Urinary bladder (tissue), 4 donors: ENCODE measurements around the gene NACA2. TPM values are rescaled to one million over a fixed set of nuclear protein-coding genes. Genes with fewer than 3 reads are reported as not detected.
"Not testable (repeated sequence)": the region's sequence is repeated elsewhere in the genome, so short reads cannot be mapped to it uniquely, and the experiment has no call there.

Experiments used
- DNase-seq: peaks from one replicate; pipeline ENCODE4 v3.0.0-alpha.2; 2015; ENCODE audit errors: extremely low spot score
- H3K27ac ChIP-seq: one replicate; pipeline ENCODE4 v1.5.1; 2013; ENCODE audit warnings: low read depth, mild to moderate bottlenecking, moderate library complexity
- H3K36me3 ChIP-seq: one replicate; pipeline ENCODE4 v1.6.1; 2013; ENCODE audit warnings: mild to moderate bottlenecking, moderate library complexity; ENCODE audit not compliant: insufficient read depth
- H3K4me1 ChIP-seq: one replicate; pipeline ENCODE4 v1.6.1; 2013; ENCODE audit warnings: mild to moderate bottlenecking, moderate library complexity; ENCODE audit not compliant: insufficient read depth
- H3K4me3 ChIP-seq: one replicate; pipeline ENCODE4 v1.5.1; 2013; ENCODE audit warnings: low read depth, low read length
- WGBS: extraction: QIAGEN DNeasy Blood & Tissue Kit; methylation state at CpG from one replicate; pipeline ENCODE4 v1.1.7; 2013; 5-methylcytosine and 5-hydroxymethylcytosine counted together
- polyA plus RNA-seq: library from polyadenylated mRNA; stranded (reverse); fragments of 200-250 nt; gene quantifications from one replicate; pipeline ENCODE4 v1.2.3, GENCODE V29; 2013
- total RNA-seq: library from RNA; depleted of rRNA; stranded (reverse); fragments of >200 nt; gene quantifications from one replicate; pipeline ENCODE4 v1.2.3, GENCODE V29; 2014
- donor health status: healthy with polysubstance abuse.
- donor health status: healthy.

The NACA2 gene
- total RNA-seq (not detected), polyA plus RNA-seq (not detected)

DNA sequence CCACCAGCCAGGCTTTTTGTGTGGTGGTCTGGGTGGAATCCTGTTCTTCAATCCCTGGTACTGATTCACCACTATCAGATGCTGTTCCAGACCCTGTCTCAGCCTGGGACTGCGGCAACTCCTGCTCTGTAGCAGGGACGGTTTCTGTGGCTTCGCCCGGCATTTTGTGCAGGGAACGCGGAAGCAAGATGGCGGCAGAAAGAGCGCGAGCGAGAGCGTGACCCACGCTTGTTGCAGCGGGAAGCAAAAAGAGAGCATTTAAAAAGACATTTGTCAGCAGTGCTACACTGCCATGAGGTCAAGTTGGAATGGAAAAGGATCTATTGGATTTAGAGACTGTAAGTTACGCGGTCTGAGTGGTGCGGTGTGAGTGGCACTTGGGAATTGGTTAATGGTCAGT, at the start of gene NACA2:
NACA2 (minus strand) TSS at position 202 of the 400 bp plus-strand sequence; CDS start at position 163, 39 bp downstream.
- Histone ChIP-seq H3K4me3 (no peak within 1 kb of the TSS), H3K27ac (no peak within 1 kb of the TSS), H3K4me1 (no peaks in the 10 kb centered on the region), H3K36me3 (no peaks in the 10 kb centered on the region)
- 98% methylated on average over 16 of the region's 16 CpGs for WGBS
- DNase-seq: no peak

DNA sequence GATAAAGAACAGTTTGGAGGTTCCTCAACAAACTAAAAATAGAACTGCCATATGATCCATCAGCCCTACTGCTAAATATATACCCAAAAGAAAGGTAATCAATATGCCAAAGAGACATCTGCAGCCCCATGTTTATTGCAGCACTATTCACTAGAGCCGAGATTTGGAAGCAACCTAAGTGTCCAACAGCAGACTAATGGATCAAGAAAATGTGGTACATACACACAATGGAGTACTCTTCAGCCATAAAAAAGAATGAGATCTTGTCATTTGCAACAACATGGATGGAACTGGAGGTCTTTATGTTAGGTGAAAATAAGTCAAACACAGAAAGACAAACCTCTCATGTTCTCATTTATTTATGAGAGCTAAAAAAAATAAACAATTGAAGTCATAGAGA, 48.8 kb upstream of the NACA2 start:
- Histone ChIP-seq H3K4me3 (no peak overlapping the region), H3K36me3 (no peaks in the 10 kb centered on the region), H3K27ac (no peak overlapping the region), H3K4me1 (no peaks in the 10 kb centered on the region)
- DNase-seq: no peak
- 84% methylated on average over 1 of the region's 1 CpG for WGBS

DNA sequence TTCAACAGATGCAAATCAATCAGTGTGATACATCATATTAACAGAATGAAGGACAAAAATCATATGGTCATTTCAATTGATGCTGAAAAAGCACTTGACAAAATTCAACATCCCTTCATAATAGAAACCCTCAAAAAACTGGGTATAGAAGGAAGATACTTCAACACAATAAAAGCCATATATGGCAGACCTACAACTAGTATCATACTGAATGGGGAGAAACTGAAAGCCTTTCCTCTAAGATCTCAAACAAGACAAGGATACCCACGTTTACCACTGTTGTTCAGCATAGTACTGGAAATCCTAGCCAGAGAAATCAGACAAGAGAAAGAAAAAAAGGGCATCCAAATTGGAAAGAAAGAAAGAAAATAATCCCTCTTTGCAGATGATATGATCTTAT, 47.1 kb upstream of the NACA2 start:
- H3K4me3 ChIP-seq: no peak overlapping the region
- 74% methylated on average over 1 of the region's 1 CpG for WGBS
- DNase-seq: no peak

DNA sequence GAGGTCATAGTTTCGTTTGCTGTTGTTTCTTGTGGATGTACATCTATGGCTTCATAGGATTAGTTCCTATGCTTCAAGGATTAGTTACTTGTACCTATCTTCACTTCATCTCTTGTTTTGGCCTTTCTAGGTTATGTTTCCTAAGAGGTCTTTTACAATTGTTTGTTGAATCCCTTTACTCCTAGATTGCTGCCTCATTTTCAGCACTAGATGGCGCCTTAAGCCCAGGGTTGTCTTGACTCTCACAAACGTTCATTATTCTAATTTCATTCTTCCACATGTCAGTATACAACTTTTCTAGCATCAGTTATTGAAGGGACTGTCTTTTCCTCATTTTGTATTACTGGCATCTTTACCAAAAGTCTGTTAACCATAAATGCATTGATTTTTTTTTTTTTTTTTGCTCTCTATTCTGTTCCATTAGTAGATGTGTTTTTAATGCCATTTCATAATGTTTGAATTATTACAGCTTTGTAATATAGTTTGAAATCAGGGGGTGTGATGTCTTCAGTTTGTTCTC, 45.0 kb upstream of the NACA2 start:
- WGBS: 14% methylated on average over 3 of the region's 3 CpGs

More for the DNA sequence above, 47.1 kb upstream of the NACA2 start:
- Histone ChIP-seq H3K27ac (no peak overlapping the region), H3K4me1 (no peaks in the 10 kb centered on the region), H3K36me3 (no peaks in the 10 kb centered on the region)

DNA sequence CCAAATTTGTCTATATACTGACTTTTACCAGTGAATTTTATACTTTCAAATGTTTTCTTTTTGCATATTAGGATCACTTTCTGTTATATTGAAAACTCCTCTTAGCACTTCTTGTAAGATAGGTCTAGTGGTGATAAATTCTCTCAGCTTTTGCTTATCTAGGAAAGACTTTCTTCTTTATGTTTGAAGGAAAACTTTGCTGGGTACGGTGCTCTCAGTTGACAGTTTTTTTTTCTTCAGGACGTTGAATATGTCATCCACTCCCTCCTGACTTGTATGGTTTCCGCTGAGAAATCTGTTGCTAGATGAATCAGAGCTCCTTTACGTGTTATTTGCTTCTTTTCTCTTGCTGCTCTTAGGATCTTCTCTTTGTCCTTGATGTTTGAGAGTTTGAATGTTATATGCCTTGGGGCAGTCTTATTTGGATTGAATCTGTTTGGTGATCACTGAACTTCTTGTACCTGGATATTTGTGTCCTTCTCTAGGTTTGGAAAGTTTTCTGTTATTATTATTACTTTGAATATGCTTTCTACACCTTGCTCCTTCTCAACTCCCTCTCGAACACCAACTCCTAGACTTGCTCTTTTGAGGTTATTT, 44.0 kb upstream of the NACA2 start:
- WGBS: 81% methylated on average over 5 of the region's 5 CpGs
- no peak for DNase-seq
- H3K4me1 ChIP-seq: no peaks in the 10 kb centered on the region
- no peak overlapping the region for H3K4me3 ChIP-seq
- no peak overlapping the region for H3K27ac ChIP-seq
- H3K36me3 ChIP-seq: no peaks in the 10 kb centered on the region

More for the DNA sequence above, 45.0 kb upstream of the NACA2 start:
- H3K27ac ChIP-seq: no peak overlapping the region
- no peak for DNase-seq
- no peaks in the 10 kb centered on the region for H3K36me3 ChIP-seq
- H3K4me3 ChIP-seq: no peak overlapping the region
- H3K4me1 ChIP-seq: no peaks in the 10 kb centered on the region

DNA sequence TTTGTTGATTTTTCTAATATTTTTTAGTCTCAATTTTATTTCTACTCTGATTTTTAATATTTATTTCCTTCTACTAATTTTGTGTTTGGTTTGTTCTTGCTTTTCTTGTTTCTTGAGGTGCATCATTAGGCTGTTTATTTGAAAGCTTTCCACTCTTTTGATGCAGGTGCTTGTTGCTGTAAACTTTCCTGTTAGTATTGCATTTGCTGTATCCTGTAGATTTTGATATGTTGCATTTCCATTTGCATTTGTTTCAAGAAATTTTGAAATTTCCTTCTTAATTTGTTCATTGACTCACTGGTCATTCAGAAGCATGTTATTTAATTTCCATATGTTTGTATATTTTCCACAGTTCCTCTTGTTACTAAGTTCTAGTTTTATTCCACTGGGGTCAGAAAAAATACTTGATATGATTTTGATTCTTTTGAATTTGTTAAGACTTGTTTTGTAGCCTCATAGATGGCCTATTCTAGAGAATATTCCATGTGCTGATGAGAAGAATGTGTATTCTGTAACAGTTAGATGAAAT, 43.1 kb upstream of the NACA2 start:
- H3K36me3 ChIP-seq: no peaks in the 10 kb centered on the region
- no peak overlapping the region for H3K4me3 ChIP-seq
- H3K4me1 ChIP-seq: no peaks in the 10 kb centered on the region
- DNase-seq: no peak
- no peak overlapping the region for H3K27ac ChIP-seq

DNA sequence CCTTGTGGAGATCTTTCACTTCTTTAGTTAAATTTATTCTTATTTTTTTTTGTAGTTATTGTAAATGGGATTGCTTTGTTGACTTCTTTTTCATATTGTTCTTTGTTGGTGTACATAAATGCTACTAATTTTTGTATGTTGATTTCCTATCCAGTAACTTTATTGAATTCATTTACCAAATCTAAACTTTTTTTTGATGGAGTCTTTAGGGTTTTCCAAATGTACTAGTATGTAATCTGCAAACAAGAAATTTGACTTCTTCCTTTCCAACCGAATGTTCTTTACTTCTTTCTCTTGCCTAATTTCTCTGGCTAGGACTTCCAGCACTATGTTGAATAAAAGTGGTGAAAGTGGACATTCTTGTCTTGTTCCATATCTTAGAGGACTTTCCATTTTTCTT, 41.8 kb upstream of the NACA2 start:
- DNase-seq: no peak
- H3K27ac ChIP-seq: no peak overlapping the region
- WGBS: 90% methylated on average over 1 of the region's 1 CpG
- no peaks in the 10 kb centered on the region for H3K4me1 ChIP-seq
- no peaks in the 10 kb centered on the region for H3K36me3 ChIP-seq
- H3K4me3 ChIP-seq: no peak overlapping the region

DNA sequence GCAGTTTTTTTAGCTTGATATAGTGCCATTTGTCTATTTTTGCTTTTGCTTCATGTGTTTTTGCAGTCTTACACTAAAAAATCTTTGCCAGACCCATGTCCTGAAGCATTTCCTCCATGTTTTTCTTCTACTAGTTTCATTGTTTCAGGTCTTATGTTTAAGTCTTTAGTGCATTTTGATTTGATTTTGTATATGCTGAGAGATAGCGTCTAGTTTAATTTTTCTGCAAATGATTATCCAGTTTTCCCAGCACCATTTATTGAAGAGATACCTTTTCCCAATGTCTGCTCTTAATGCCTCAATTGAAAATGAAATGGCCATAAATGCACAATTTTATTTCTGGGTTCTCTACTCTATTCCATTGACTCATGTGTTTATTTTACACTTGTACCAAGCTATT, 40.8 kb upstream of the NACA2 start:
- Histone ChIP-seq H3K4me3 (no peak overlapping the region), H3K4me1 (no peaks in the 10 kb centered on the region), H3K27ac (no peak overlapping the region), H3K36me3 (no peaks in the 10 kb centered on the region)
- no peak for DNase-seq
- WGBS: 72% methylated on average over 1 of the region's 1 CpG

DNA sequence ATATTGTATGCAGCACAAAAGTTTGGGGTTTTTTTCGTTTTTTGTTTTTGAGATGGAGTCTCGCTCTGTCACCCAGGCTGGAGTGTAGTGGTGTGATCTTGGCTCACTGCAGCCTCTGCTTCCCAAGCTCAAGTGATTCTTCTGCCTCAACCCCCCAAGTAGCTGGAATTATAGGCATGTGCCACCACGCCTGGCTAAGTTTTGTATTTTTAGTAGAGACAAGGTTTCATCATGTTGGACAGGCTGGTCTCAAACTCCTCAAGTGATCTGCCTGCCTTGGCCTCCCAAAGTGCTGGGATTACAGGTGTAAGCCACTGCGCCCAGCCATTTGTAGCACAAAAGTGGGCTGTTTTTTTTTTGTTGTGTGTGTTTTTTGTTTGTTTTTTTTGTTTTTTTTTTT, 37.1 kb upstream of the NACA2 start:
- DNase-seq, H3K4me3 ChIP-seq, H3K36me3 ChIP-seq, H3K27ac ChIP-seq, H3K4me1 ChIP-seq: not testable (repeated sequence)
- WGBS: 90% methylated on average over 4 of the region's 4 CpGs

DNA sequence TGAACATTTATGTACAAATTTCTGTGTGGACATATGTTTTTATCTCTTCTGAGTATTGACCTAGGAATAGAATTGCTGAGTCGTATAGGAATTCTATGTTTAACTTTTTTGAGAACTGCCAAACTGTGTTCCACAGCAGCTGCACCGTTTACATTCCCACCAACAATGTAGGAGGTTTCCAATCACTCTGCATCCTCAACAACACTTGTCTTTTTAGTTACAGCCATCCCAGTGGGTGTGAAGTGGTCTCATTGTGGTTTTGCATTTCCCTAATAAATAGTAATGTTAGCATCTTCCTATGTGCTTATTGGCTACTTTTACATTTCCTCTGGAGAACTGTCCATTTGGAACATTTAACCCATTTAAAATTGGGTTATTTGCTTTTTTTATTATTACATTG, 36.6 kb upstream of the NACA2 start:
- H3K27ac ChIP-seq: no peak overlapping the region
- H3K4me1 ChIP-seq: no peaks in the 10 kb centered on the region
- H3K4me3 ChIP-seq: no peak overlapping the region
- WGBS: 13% methylated on average over 2 of the region's 2 CpGs
- DNase-seq: no peak
- no peaks in the 10 kb centered on the region for H3K36me3 ChIP-seq

DNA sequence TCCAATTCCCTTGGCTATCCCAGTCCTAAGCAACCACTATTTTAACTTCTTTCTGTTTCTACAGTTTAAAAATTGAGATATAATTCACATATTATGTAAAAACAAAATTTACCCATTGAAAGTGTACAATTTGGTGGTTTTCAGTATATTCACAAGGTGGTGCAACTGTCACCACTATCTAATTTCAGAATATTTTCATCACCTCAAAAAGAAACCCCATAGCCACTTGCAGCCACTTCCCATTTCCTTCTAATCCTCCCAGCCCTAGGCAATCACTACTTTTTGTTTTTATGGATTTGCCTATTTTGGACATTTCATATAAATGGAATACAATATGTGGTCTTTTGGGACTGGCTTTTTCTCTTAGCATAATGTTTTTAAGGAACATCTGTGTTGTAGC, 36.1 kb upstream of the NACA2 start:
- Histone ChIP-seq H3K4me3 (no peak overlapping the region), H3K36me3 (no peaks in the 10 kb centered on the region), H3K4me1 (no peaks in the 10 kb centered on the region), H3K27ac (no peak overlapping the region)
- no peak for DNase-seq

DNA sequence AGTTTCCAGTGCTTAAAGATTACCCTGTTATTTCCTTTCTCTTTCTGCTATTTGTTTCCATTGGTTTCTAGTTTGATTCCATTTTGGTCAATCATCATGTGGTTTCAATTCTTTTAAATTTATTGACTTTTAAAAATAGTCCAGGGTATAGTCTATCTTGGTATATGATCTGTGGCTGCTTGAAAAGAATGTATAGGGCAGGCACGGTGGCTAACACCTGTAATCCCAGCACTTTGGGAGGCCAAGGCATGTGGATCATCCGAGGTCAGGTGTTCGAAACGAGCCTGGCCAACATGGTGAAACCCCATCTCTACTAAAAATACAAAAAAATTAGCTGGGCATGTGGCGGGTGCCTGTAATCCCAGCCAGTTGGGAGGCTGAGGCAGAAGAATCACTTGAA, 34.5 kb upstream of the NACA2 start:
- no peak overlapping the region for H3K4me3 ChIP-seq
- no peak for DNase-seq
- H3K4me1 ChIP-seq: no peaks in the 10 kb centered on the region
- no peak overlapping the region for H3K27ac ChIP-seq
- no peaks in the 10 kb centered on the region for H3K36me3 ChIP-seq
- 93% methylated on average over 5 of the region's 5 CpGs for WGBS

DNA sequence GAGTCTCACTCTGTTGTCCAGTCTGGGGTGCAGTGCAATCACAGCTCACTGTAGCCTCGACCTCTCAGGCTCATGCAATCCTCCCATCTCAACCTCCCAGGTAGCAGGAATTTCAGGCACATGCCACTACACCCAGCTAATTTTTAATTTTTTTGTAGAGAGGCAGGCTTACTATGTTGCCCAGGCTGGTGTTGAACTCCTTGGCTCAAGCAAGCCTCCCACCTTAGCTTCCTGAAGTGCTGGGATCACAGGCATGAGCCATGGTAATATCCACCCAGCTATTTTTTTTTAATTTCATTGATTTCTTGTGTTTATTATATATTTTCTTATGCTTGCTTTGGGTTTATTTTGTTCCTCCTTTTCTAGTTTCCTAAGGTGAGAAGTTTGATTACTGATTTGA, 33.9 kb upstream of the NACA2 start:
- 74% methylated on average over 1 of the region's 1 CpG for WGBS
- Histone ChIP-seq H3K4me1 (no peaks in the 10 kb centered on the region), H3K27ac (no peak overlapping the region), H3K36me3 (no peaks in the 10 kb centered on the region), H3K4me3 (no peak overlapping the region)
- no peak for DNase-seq

DNA sequence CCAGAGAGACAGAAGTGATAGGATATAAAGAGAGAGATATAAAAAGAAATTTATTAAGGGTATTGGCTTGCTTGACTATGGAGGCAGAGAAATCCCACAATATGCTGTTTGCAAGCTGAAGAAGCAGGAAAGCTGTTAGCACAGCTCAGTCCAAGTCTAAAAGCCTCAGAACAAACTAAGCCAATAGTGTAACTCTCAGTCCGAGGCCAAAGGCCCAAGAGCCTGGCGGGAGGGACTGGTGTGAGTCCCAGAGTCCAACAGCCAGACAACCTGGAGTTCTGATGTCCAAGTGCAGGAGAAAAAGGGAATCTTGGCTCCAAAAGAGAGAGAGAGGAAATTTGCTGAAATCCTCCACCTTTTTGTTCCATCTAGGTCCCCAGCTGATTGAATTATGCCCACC, 30.3 kb upstream of the NACA2 start:
- H3K27ac ChIP-seq: no peak overlapping the region
- no peaks in the 10 kb centered on the region for H3K4me1 ChIP-seq
- WGBS: 87% methylated on average over 2 of the region's 2 CpGs
- no peak overlapping the region for H3K4me3 ChIP-seq
- H3K36me3 ChIP-seq: no peaks in the 10 kb centered on the region
- no peak for DNase-seq

DNA sequence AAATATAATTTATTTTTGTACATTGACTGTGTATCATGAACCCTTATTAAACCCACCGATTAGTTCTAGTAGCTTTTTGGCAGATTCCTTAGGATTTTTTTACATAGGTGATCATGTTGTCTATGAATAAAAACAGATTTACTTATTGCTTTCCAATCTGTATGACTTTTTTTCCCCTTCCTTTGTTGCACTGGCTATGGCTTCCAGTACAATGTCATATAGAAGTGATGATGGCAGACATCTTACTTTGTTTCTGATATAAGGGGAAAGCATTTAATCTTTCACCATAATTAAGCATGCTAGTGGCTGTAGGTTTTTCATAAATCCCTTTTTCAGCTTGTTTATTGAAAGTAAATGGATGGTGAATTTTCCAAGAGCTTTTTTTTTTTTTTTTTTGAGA, 28.9 kb upstream of the NACA2 start:
- Histone ChIP-seq H3K36me3 (no peaks in the 10 kb centered on the region), H3K4me1 (no peaks in the 10 kb centered on the region), H3K27ac (no peak overlapping the region), H3K4me3 (no peak overlapping the region)
- 98% methylated on average over 1 of the region's 1 CpG for WGBS
- DNase-seq: no peak
